Sigmoid colon (tissue), 7 donors: ENCODE measurements around the gene SLC38A8. TPM values are rescaled to one million over a fixed set of nuclear protein-coding genes. Genes with fewer than 3 reads are reported as not detected.

Experiments used
- DNase-seq: peaks from one replicate; pipeline ENCODE4 v3.0.0-alpha.2; 2019
- H3K27ac ChIP-seq, 4 donors: fragments of 200-600 bp; sonication (generic); one replicate each; pipeline ENCODE4 v1.5.1; 2016 to 2019; ENCODE audit warnings: mild to moderate bottlenecking in 1 of 4
- H3K27me3 ChIP-seq, 3 donors: fragments of 200-600 bp; sonication (generic); one replicate each; pipeline ENCODE4 v1.5.1; 2019; ENCODE audit warnings: mild to moderate bottlenecking in 1 of 3
- H3K36me3 ChIP-seq, 4 donors: fragments of 200-600 bp; sonication (generic); one replicate each; pipeline ENCODE4 v1.5.1; 2016 to 2019
- H3K4me1 ChIP-seq, 4 donors: fragments of 200-600 bp; sonication (generic); one replicate each; pipeline ENCODE4 v1.5.1; 2017 to 2019
- H3K4me3 ChIP-seq, 4 donors: fragments of 200-600 bp; sonication (generic); one replicate each; pipeline ENCODE4 v1.5.1; 2017 to 2019; ENCODE audit warnings: mild to moderate bottlenecking in 2 of 4, moderate library complexity in 1 of 4
- H3K9me3 ChIP-seq, 4 donors: fragments of 200-600 bp in 3 of 4; sonication (generic) in 3 of 4; one replicate each; pipeline versions ENCODE4 v1.5.1 to v1.6.1; 2013 to 2019
- EP300 ChIP-seq, 4 donors: sonication (generic); formaldehyde crosslinking; IDR thresholded peaks; one replicate each; pipeline ENCODE4 v1.6.1; 2017; ENCODE audit warnings: antibody characterized with exemption in 4 of 4
- POLR2A ChIP-seq, 2 donors: fragments of 450-650 bp; IDR thresholded peaks; one replicate each; pipeline ENCODE4 v1.6.1; 2016; ENCODE audit warnings: antibody characterized with exemption in 2 of 2, mild to moderate bottlenecking in 2 of 2, moderate library complexity in 2 of 2
- POLR2AphosphoS5 ChIP-seq, 4 donors: sonication (generic); formaldehyde crosslinking; IDR thresholded peaks; one replicate each; pipeline ENCODE4 v1.6.1; 2017; ENCODE audit warnings: antibody characterized with exemption in 4 of 4
- WGBS, 2 donors: extraction: QIAGEN DNeasy Blood & Tissue Kit; methylation state at CpG; one replicate each; pipeline ENCODE4 v1.1.7; 2013; 5-methylcytosine and 5-hydroxymethylcytosine counted together
- intact Hi-C: fragments of 100-400 bp; cut with DNase I; formaldehyde crosslinking; loops from one replicate; pipeline ENCODE4 v1.15.1; 2023
- polyA plus RNA-seq, 3 donors: library from polyadenylated mRNA; stranded (reverse); fragments of 200-250 nt; gene quantifications; one replicate each; pipeline ENCODE4 v1.2.3, GENCODE V29; 2013
- total RNA-seq, 4 donors: library from RNA; depleted of rRNA; stranded (reverse); fragments of >200 nt; gene quantifications; one replicate each; pipeline ENCODE4 v1.1.0, GENCODE V29; 2016
- TF ChIP-seq, protein P1 (sequence below), 4 experiments: fragments of 450-650 bp in 3 of 4; fragments of 200-600 bp in 1 of 4; IDR thresholded peaks; one replicate each; pipeline ENCODE4 v1.5.1; 2016 to 2019; ENCODE audit warnings: antibody characterized with exemption in 4 of 4, mild to moderate bottlenecking in 3 of 4, moderate library complexity in 2 of 4
- donor health status: healthy with polysubstance abuse.
- donor health status: Bipolar disorder and iron deficiency.
- donor health status: healthy.

The SLC38A8 gene
- total and polyA plus RNA-seq, 7 donors, result not detected

DNA sequence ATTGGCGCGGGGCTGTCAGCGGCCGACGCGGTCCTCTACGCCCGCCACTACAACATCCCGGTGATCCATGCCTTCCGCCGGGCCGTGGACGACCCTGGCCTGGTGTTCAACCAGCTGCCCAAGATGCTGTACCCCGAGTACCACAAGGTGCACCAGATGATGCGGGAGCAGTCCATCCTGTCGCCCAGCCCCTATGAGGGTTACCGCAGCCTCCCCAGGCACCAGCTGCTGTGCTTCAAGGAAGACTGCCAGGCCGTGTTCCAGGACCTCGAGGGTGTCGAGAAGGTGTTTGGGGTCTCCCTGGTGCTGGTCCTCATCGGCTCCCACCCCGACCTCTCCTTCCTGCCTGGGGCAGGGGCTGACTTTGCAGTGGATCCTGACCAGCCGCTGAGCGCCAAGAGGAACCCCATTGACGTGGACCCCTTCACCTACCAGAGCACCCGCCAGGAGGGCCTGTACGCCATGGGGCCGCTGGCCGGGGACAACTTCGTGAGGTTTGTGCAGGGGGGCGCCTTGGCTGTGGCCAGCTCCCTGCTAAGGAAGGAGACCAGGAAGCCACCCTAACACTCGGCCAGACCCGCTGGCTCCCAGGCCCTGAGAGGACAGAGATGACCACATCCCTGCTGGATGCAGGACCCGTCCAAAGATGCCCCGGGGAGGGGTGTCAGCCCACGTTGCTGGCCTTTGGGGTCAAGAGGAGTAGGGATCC, 77.0 kb downstream of the SLC38A8 start:
- no peak overlapping the region for H3K27ac ChIP-seq
- H3K27me3 ChIP-seq, result peaks cover 8 to 18% (median 13%) of the 10 kb centered on the region in 3 donors
- DNase-seq, result no peak
- 93% methylated on average over 36 of the region's 36 CpGs for WGBS, 2 donors
- H3K4me1 ChIP-seq, result peaks cover 0 to 10% (median 4%) of the 10 kb centered on the region in 4 donors
- intact Hi-C loops, result loop anchor here (5.0 kb wide), 1 partner anchor 227 kb away; the partner anchor contains the start of gene ADAD2
- no peaks in the 10 kb centered on the region for H3K9me3 ChIP-seq
- TF ChIP-seq, protein P1, sequence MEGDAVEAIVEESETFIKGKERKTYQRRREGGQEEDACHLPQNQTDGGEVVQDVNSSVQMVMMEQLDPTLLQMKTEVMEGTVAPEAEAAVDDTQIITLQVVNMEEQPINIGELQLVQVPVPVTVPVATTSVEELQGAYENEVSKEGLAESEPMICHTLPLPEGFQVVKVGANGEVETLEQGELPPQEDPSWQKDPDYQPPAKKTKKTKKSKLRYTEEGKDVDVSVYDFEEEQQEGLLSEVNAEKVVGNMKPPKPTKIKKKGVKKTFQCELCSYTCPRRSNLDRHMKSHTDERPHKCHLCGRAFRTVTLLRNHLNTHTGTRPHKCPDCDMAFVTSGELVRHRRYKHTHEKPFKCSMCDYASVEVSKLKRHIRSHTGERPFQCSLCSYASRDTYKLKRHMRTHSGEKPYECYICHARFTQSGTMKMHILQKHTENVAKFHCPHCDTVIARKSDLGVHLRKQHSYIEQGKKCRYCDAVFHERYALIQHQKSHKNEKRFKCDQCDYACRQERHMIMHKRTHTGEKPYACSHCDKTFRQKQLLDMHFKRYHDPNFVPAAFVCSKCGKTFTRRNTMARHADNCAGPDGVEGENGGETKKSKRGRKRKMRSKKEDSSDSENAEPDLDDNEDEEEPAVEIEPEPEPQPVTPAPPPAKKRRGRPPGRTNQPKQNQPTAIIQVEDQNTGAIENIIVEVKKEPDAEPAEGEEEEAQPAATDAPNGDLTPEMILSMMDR (IDR thresholded peaks at IDR 0.05), result no peak
- TF ChIP-seq EP300 (IDR thresholded peaks at IDR 0.05) (no peak), POLR2AphosphoS5 (IDR thresholded peaks at IDR 0.05) (no peak), POLR2A (IDR thresholded peaks at IDR 0.05) (no peak)
- no peak overlapping the region for H3K4me3 ChIP-seq
- H3K36me3 ChIP-seq, result peaks cover 0 to 51% (median 4%) of the 10 kb centered on the region in 4 donors

DNA sequence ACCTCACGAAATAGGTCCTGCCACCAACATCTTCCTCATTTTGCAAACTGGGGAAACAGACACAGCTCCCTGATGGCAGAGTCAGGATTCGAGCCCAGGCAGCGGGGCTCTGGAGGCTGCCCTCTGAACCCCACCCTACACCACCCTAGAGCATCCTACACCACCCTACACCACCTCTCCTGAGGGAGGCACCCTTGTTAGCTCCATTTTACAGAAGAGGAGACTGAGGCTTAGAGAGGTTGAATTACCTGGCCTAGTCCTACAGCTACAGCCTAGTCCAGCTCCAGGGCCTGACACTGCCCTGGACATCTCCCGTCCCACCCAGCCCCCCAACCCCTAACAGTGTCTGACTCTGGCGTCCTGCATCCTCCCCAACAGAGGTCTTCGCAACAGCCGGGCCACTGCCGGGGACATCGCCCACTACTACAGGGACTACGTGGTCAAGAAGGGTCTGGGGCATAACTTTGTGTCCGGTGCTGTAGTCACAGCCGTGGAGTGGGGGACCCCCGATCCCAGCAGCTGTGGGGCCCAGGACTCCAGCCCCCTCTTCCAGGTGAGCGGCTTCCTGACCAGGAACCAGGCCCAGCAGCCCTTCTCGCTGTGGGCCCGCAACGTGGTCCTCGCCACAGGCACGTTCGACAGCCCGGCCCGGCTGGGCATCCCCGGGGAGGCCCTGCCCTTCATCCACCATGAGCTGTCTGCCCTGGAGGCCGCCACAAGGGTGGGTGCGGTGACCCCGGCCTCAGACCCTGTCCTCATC, 77.7 kb downstream of the SLC38A8 start:
- no peak for DNase-seq
- intact Hi-C loops, result loop anchor here (5.0 kb wide), 1 partner anchor 227 kb away; the partner anchor contains the start of gene ADAD2

DNA sequence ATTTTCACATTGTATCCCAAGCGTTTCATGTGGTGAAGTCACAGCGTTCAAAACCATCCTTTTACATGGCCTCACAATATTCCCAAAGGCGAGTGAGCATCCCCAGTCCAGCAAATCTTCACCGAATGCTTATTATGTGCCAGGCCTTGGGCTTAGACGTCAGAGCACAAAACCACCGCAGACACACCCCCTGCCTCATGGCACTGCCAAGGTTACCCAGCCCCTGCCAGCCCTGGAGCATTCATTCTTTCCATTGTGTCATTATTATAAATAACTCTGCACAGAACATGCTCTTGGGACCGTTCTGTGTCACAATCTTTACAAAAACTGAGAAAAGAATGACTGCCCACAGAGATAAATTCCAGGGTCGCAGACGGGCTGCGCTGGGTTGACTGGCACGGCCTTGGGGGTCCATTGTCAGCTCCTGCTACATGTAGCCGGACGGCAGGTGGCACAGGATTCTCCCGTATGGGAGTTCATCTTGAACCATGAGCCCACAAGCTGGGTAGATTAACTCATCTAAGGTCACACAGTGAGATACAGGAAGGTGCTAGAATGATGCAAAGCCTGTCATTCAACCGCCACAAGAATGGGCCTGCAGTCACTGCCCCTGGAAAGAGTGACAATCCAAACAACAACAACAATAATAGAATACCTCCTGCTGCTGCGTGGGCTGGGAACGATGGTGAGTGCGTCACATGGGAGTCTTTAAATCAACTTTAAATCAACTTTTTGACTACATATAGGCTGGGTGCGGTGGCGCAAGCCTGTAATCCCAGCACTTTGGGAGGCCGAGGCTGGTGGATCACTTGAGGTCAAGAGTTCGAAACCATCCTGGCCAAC, 79.1 kb downstream of the SLC38A8 start:
- DNase-seq, result no peak
- peaks cover 0 to 6% (median 0%) of the 10 kb centered on the region in 3 donors for H3K27me3 ChIP-seq
- H3K4me3 ChIP-seq, result no peak overlapping the region
- H3K36me3 ChIP-seq, result peaks cover 0 to 72% (median 11%) of the 10 kb centered on the region in 4 donors
- H3K4me1 ChIP-seq, result peaks cover 0 to 5% (median 2%) of the 10 kb centered on the region in 4 donors
- TF ChIP-seq, protein P1 (IDR thresholded peaks at IDR 0.05), result no peak
- TF ChIP-seq EP300 (IDR thresholded peaks at IDR 0.05) (no peak), POLR2A (IDR thresholded peaks at IDR 0.05) (no peak), POLR2AphosphoS5 (IDR thresholded peaks at IDR 0.05) (no peak)
- H3K9me3 ChIP-seq, result no peaks in the 10 kb centered on the region
- 88 to 93% methylated on average over 22 of the region's 22 CpGs for WGBS, 2 donors
- intact Hi-C loops, result no loop called here
- H3K27ac ChIP-seq, result no peak overlapping the region

More for the DNA sequence above, 77.7 kb downstream of the SLC38A8 start:
- Histone ChIP-seq H3K36me3 (peaks cover 0 to 58% (median 6%) of the 10 kb centered on the region in 4 donors), H3K4me1 (peaks cover 0 to 10% (median 4%) of the 10 kb centered on the region in 4 donors), H3K9me3 (no peaks in the 10 kb centered on the region), H3K27me3 (peaks cover 8 to 18% (median 13%) of the 10 kb centered on the region in 3 donors), H3K27ac (no peak overlapping the region), H3K4me3 (no peak overlapping the region)
- WGBS, 2 donors, result 94 to 95% methylated on average over 26 of the region's 26 CpGs
- TF ChIP-seq EP300 (IDR thresholded peaks at IDR 0.05), result no peak
- TF ChIP-seq, protein P1 (IDR thresholded peaks at IDR 0.05), result no peak
- TF ChIP-seq POLR2AphosphoS5 (IDR thresholded peaks at IDR 0.05), result no peak
- no peak for TF ChIP-seq POLR2A (IDR thresholded peaks at IDR 0.05)

DNA sequence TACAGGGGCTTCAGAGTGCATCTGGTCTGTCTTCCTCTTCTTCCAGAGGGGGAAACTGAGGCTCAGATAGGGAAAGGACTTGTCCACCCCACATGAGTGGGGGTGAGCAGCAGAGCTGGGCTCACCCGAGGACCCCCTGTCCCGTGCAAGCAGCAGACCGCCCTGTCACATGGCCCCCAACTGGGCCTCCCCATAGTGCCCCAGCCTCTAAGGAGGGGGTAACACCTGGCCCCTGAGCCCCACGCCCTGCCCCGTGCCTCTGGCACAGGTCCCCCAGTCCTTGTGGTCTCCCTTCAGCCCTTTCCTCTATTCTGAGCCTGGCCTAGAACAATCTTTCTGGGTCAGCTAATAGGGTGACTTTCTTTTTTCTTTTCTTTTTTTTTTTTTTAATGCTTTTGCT, 81.0 kb downstream of the SLC38A8 start:
- TF ChIP-seq POLR2AphosphoS5 (IDR thresholded peaks at IDR 0.05) (no peak), EP300 (IDR thresholded peaks at IDR 0.05) (no peak), POLR2A (IDR thresholded peaks at IDR 0.05) (no peak)
- TF ChIP-seq, protein P1 (IDR thresholded peaks at IDR 0.05), result no peak
- DNase-seq, result no peak
- intact Hi-C loops, result no loop called here
- no peaks in the 10 kb centered on the region for H3K4me1 ChIP-seq
- peaks cover 0 to 77% (median 13%) of the 10 kb centered on the region in 4 donors for H3K36me3 ChIP-seq
- no peaks in the 10 kb centered on the region for H3K9me3 ChIP-seq
- H3K27me3 ChIP-seq, result no peaks in the 10 kb centered on the region
- H3K4me3 ChIP-seq, result no peak overlapping the region
- H3K27ac ChIP-seq, result no peak overlapping the region
- WGBS, 2 donors, result 84 to 89% methylated on average over 5 of the region's 5 CpGs
